GM12872 (cell line): Measurements from ENCODE around the gene RABGGTB.

Experiments
- CTCF ChIP-seq: IDR thresholded peaks from 3 replicates; pipeline ENCODE4 v1.5.1; 2011; ENCODE audit warnings: low read depth, mild to moderate bottlenecking, low read length, moderate library complexity; ENCODE audit not compliant: insufficient read depth

RABGGTB gene

GRCh38 chr1:75812065-75812464 lies 26.0 kb downstream of the RABGGTB start:
- no peak for TF ChIP-seq CTCF

DNA sequence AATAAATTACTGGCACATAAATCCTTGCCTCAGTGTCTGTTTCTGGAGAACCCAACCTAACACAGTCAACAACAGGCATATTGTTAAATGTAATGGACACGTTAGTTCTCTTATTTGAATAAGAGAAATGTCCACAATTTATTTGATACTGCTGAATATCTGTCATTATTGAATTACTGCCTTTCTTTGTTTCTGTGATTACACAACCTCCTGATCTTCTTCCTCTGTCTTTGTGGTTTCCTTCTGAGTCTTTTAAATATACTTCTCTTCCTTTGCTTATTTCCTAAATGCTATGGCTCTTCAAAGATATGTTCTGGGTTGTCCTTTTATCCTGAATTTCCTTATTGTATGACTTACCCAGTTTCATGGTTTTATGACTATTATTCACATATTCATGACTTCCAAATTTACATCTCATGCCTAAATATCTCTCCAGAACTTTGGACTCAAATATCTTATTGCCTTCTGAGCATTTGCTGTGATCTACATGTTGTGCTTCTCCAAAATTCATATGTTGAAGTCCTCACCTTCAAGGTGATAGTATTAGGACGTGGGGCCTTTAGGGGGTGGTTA lies 50.6 kb downstream of the RABGGTB start:
- TF ChIP-seq CTCF, result no peak

DNA sequence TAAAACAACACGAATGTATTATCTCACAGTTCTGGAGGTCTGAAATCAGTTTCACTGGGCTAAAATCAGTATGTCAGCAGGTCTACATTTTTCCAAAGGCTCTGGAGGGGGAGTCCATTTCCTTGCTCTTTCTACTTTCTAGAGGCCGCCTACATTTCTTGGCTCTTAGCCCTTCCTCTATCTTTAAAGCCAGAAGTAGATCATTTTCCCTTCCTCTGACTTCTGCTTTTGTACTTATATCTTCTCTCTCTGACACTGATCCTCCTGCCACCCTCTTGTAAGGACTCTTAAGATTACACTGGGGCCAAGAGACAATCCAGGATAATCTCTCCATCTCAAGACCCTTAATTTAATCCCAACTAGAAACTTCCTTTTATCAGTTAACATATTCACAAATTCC lies 52.0 kb downstream of the RABGGTB start:
- no peak for TF ChIP-seq CTCF

GRCh38 chr1:75841421-75841820 lies 55.4 kb downstream of the RABGGTB start:
- TF ChIP-seq CTCF, result no peak
